Suppressor macrophage treated with lipopolysaccharide for 4 hours (primary cell): ENCODE results near the gene CD48.
A peak's percentile ranks its signal among the peaks of the same experiment; 100 is the strongest.
"Not testable (repeated sequence)": the region's sequence is repeated elsewhere in the genome, so short reads cannot be mapped to it uniquely, and the experiment has no call there.

Experiments used
- DNase-seq: peaks from one replicate; pipeline ENCODE4 v3.0.0-alpha.2; 2020

CD48 gene

GRCh38 chr1:160712525-160713080 lies 981 bp upstream of the CD48 start:
- DNase-seq, result peak; percentile 96

GRCh38 chr1:160711276-160711601 lies 383 bp downstream of the CD48 start:
- DNase-seq, result no peak

DNA sequence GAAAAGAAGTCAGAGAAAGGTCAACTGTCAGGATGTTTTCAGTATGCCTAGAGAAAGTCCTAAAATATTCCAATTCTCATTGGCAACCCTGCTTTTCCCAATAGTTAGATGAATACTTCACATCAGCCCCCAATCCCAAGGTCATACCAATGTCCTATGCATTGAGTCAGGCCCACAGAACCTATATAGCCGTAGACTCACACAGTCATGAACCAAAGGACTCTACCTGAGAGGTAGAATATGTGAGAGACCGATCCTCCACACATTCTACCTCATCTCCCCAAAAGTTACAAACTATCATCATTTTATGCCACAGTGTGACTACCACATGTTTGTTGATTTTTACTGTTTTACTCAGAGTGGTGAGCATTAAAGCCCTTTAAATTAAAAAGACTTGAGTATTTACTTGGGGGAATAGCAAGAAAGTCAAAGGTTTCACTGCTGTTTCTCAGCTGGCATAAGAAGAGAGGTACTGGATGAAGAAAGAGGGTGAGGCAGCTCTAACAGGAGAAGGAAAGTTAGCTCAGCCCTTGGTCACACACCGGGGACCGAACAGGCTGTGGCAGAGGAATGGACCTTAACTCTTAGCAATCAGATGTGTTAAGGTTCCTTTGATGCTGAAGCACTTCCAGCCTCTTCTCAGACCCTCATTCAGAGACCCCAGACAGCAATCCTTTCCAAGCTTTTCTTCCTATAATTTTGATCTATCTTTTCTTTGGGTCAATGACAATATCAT lies 937 bp downstream of the CD48 start:
- DNase-seq, result peak; percentile 68

DNA sequence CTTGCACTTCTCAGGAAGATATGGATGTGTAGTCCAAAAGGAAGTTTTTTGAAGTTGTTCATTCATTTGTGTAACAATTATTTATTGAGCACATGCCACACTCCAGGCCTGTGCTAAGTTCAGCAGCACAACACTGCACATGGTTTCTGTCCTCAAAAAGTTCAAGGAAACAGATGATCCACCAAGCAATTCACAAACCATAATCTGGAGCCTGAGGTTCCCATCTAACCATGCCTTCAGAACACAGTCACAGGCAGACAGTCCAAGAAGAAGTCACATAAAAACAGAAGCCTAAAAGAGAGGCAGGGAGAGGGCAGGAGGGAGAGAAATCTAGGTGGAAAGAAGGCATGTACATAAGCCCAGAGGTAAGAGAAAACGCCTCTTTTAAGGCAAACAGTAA lies 1.9 kb downstream of the CD48 start:
- DNase-seq, result no peak

DNA sequence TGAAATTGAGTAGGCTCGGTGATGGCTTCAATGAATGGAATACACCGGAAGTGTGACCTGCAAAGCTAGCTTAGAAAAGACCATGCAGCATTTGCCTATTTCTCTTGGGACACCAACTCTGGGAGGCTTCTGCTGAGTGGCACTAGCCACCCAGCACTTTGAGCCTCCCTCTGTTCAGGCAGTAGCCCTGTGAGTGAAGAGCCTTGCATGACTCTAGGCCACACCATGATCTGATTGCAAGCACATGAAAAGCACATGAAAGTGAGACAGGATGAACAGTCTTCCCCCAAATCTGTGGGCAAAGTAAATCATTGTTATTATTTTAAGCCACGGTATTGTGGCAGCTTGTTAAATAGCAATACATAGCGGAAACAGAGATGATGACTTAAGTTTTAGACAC lies 2.8 kb downstream of the CD48 start:
- peak; percentile 65 for DNase-seq

DNA sequence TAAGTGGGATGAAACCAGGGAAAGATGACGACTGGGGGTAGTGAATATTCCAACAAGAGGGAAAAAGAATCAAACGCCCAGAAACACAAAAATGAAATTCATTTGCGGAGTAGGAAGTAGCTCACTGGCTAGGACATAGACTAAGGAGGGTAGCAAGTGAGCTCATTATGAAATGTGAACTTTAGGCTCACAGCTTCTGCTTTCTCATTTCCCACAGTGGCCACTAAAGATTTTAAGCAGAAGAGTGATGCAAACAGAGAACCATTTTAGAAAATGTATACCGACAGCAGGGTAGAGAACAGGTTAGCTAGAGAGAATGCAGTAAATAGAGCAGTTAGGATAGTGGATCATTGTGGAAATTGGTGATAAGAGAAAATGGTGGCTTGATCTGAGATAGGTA lies 3.5 kb downstream of the CD48 start:
- DNase-seq, result peak; percentile 89

DNA sequence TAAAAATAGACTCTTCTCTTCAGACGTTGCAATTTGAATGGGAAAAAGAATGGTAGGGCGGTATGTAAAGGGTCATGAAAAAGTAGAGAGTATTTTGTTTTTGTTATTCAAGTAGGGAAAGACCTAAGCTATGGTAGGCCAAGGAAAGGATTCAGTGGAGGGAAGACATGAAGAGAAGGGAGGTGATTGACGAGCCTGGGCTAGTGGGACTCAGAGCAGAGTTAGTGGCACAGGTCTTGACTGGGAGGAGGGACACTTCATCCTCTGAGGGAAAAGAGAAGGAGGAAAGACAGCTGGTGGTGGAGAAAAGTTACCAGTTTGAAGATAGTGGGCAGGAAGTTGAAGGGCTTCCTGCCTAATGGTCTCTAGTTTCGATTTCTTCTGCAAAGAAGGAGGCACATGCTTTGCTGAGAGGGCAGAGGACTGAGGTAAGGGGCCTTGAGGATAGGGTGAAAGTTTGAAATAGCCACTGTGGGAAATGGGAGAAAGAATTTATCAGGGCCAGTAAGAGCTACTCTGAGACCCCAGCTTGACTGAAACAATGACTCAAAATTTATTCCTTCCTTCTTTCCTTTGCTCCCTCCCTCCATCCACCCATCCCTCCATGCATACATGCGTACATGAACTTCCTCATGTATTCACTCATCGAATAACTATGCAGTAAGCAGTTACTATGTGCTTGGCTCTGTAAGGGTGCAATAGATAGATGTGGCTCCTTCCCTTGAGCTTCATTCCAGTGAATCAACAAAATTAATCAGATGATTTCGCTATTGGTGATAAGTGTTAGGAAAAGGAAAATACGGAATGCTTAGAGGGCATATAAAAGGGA lies 4.2 kb downstream of the CD48 start:
- peak; percentile 72 for DNase-seq

DNA sequence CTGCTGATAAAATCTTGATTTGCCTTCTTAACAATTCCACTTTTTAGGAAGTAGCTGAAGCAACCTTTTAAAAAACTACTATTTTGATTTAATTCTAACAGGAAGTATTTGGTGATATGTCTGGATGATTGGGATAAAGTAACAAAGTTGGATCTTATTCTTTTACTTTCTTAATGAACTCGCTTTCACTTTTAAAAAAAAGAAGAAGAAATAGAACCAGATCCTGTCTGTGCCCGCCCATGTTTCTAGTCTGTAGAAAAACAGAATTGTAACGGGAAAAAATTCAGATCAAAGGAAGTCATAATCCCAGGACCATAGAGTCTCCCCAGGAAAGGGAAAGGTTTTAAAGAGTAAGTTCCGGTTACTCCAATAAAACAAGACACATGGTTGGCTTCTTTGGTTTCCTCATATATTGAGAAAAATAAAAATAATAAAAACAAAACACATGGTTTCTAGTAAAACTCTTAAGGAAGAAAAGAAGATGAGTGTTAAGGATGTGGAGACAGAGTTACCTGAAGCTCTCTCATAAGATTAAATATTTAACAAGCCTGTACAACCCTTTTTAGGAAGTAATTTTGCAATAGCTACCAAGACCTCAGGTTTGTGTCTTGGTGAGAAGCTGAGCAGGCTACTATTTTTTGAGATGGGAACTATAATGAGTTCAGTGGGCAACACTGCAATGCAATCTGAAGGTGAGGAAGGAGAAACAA lies 4.9 kb downstream of the CD48 start:
- peak; percentile 66 for DNase-seq

DNA sequence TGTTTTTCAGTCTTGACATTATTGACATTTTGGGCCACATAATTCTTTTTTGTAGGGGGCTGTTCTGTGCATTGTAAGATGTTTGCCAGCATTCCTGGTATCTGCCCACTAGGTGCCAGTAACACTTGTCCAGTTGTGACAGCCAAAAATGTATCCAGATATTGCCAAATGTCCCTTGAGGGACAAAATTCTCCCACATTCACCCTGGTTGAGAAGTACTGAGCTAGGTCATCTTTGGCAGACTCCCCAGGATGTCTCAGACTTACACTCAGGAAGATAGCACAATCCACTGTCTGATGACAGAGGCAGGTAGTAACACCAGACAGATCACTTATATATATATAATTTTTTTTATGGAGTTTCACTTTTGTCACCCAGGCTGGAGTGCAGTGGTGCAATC lies 5.9 kb downstream of the CD48 start:
- peak; percentile 82 for DNase-seq

DNA sequence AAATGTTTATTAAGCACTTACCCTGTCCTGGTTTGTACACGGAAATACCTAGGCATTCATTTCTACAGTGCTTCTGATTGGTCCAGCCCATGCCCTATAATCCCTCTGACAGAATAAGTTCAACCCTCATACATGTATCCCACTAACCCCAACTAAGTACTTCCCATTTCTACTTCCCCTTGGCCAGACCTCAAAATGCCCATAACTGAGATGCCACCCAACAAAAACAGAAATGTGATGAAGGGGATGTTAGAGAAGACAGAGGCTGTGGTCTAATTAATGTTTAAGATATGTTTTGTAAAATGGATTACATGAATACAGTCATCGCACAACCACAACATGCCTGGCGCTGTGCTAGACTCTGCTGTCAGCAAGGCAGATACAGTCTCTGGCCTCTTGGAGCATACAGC lies 6.4 kb downstream of the CD48 start:
- DNase-seq, result peak; percentile 74

DNA sequence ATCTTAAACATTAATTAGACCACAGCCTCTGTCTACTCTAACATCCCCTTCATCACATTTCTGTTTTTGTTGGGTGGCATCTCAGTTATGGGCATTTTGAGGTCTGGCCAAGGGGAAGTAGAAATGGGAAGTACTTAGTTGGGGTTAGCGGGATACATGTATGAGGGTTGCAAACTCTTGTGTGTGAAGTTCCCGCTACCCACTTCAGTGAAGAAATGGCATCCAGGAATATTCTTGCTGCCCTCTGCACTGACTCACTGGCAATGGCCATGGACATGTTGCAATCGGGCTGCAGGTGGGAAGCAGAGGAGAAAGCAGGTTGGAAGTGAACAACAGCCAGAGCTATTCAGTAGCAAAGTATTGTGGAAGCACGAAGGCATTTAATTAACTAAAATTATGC lies 7.4 kb downstream of the CD48 start:
- DNase-seq, result peak; percentile 93

DNA sequence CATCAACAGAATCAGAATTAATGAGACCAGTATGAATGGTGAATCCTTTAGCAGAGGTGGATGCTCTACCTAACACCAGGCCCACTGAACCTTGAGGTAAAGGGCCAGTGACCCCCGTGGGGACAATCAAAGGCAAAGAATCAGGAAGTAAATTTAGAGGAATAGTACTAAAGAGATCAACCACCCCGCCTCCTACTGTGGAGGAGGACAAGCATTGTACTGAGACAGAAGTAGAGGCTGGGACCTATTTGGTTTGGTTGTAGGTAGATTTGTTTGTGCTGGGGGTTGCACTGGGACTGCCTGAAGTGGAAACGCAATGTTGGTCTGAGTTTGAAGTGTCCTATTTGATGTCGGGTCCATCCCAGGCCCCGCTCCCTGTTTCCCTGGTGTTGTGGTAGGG lies 9.5 kb downstream of the CD48 start:
- DNase-seq, result no peak

- DNase-seq, result not testable (repeated sequence)
These were observed 19.2 kb downstream of the CD48 start for GRCh38 chr1:160692390-160692789.

DNA sequence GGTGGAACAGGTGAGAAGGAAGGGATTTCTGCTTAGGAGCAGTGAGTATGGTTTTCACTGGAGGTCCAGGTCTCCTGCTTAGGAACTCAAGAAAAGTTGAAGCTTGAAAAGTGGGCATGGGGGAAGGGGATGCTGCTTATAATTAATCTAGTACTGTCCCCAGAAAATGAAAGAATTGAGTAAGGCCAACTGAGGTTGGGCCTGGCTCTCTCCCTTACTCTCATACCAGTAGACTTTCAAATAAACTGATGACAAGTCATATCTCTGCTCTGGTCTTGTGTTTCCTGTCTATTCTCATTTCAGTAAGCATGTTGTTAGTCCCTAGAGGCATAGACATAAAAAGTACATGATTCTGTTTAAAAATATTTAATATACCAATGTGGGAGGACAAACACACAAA lies 26.4 kb downstream of the CD48 start:
- no peak for DNase-seq

DNA sequence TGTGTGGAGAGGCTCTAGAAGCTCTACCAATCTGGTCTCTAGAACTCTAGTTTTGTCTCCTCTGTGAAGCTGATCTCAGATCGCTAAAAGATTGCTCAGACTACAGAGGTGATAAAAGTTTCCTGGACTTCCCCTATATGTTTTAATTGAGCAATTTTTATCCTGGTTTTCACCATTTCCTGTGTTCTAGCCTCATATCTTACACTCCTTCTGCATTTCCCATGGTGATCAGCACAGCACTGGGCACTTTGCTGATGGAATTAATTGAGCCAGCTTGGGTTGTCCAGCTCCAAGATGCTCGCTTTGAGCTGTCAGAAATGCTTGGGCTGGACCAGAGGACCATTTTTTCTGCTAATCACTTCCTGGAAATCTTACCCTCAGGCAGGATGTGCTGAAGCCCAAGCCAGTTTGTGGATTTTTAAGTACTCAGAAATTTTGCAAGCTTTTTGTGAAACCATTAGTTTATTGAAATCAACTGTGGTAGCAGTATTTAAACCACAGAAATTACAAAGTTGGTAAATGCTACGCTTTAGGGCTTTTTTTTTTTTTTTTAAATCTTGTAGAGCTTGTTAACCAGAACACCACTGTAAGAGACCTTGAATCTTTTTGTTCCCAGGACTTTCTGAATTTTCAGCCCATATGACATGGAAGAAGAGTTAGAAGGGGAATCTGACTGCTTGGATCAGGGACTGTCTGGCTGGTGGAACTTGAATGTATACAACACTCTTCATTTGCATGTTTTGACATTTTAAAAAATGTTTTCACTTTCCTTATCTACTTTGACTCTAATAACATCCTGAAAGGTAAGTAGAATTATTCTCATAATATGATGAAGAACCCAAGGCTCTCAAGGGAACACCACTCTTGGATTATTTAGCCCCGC lies 28.4 kb downstream of the CD48 start:
- DNase-seq, result peak; percentile 90

GRCh38 chr1:160681891-160682140 lies 29.8 kb downstream of the CD48 start:
- DNase-seq, result no peak

DNA sequence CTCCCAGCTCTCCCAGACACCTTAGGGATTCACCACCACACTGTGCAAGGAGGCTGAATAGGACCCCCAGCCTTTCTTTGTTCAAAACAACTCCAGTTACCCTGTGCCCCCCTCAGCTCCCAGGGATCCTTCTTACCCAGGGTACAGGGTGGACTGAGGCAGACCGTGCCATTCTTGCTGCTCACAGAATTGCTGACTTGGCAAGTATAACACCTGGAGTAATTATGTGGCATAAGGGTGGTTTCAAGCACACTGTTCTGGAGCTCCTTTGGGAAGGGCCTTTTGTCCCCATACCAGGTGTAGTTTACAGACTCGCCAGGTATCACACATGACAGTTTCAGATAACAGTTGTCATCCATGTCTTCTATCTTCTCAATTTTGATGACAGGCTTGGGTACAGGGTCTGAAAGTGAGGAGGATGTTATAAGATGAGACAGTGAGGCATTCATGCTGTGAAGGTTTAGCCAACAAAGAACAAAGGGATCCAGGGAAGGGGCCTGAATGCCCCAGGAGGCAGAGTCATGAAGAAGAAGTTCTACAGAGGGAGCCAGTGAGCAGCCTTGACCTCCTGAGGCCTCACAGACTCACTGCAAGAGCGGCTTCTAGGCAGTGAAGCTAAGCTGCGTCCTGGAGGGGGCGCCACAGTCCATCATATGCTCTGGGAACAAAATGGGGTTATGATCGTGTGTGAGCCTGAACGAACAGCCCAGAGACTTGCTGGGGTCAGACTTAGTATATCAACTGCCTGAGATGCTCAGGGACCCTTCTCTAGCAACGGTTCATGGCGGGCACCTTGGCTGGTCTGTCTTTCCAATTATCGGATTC lies 30.3 kb downstream of the CD48 start:
- DNase-seq, result peak; percentile 89

DNA sequence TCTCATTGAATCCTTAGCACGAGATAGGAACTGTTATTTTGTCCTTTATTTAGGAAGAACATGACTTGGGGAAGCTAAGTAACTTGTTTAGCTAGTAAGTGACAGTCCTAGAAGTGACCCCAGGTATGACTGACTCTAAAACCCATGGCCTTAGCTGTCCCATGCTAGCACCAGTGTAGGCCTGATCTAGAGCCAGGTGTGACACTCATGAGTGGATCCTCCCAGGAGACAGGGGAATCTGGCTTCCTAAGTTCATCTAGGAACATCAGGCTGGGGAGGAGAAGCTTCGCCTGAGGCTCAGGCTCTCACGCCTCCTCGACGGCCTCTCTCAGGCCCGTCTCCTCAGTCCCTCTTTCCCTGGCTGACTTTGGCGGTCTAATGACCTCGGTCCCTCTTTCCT lies 31.2 kb downstream of the CD48 start:
- no peak for DNase-seq

DNA sequence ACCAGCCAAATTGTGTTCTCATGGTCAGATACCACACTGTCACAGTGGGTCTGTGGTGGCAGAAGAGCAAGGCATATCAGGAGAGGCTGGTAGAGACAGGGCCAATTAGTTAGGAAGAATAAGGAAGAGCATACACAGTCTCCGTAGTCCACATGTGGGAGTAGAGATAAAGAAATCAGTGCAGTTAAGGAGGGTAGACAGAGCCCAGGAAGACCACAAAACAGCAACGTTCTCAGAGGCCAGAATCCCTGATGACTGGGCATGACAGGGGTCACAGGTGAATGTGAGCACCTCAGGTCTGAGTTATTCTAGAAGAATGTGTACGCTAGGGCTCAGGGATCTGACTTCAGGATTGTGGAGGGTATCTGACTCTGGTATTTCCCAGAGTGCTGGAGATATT lies 31.7 kb downstream of the CD48 start:
- no peak for DNase-seq

- no peak for DNase-seq
These were observed 34.6 kb downstream of the CD48 start for GRCh38 chr1:160676869-160677597.
